Kidney glomerular epithelial cell (primary cell): ENCODE measurements around the gene SLC6A7.
"Not testable (repeated sequence)": the region's sequence is repeated elsewhere in the genome, so short reads cannot be mapped to it uniquely, and the experiment has no call there.

Experiments used
- DNase-seq: peaks from one replicate; lab custom pipeline; 2025; lab: John Stamatoyannopoulos, UW

SLC6A7 gene

GRCh38 chr5:150244209-150244608 is 54.3 kb downstream of the SLC6A7 start:
- DNase-seq, result no peak

- no peak for DNase-seq
Observed at GRCh38 chr5:150245111-150245789, 55.4 kb downstream of the SLC6A7 start.

- DNase-seq, result no peak
Observed at GRCh38 chr5:150245808-150246207, 55.9 kb downstream of the SLC6A7 start.

GRCh38 chr5:150246429-150246828 is 56.6 kb downstream of the SLC6A7 start:
- no peak for DNase-seq

- no peak for DNase-seq
Observed at GRCh38 chr5:150246835-150247234, 57.0 kb downstream of the SLC6A7 start.

- no peak for DNase-seq
Observed at GRCh38 chr5:150247726-150248125, 57.9 kb downstream of the SLC6A7 start.

GRCh38 chr5:150248493-150248892 is 58.6 kb downstream of the SLC6A7 start:
- not testable (repeated sequence) for DNase-seq

- no peak for DNase-seq
Observed at GRCh38 chr5:150248946-150249345, 59.1 kb downstream of the SLC6A7 start.

GRCh38 chr5:150249744-150250143 is 59.9 kb downstream of the SLC6A7 start:
- DNase-seq, result no peak

- DNase-seq, result no peak
Observed at GRCh38 chr5:150251504-150251903, 61.6 kb downstream of the SLC6A7 start.

- no peak for DNase-seq
Observed at GRCh38 chr5:150252489-150252888, 62.6 kb downstream of the SLC6A7 start.

- no peak for DNase-seq
Observed at GRCh38 chr5:150253416-150254208, 63.8 kb downstream of the SLC6A7 start.

GRCh38 chr5:150254363-150254762 is 64.5 kb downstream of the SLC6A7 start:
- no peak for DNase-seq

GRCh38 chr5:150254774-150255173 is 64.9 kb downstream of the SLC6A7 start:
- no peak for DNase-seq

- no peak for DNase-seq
Observed at GRCh38 chr5:150255659-150256409, 66.0 kb downstream of the SLC6A7 start.

GRCh38 chr5:150256410-150257064 is 66.7 kb downstream of the SLC6A7 start:
- peak; percentile 4 for DNase-seq

GRCh38 chr5:150257424-150257823 is 67.6 kb downstream of the SLC6A7 start:
- DNase-seq, result no peak

- DNase-seq, result peak; percentile 23
Observed at GRCh38 chr5:150258130-150258529, 68.3 kb downstream of the SLC6A7 start.
